CD4-positive, alpha-beta T cell treated with Interleukin-15 for 1 hour (primary cell): ENCODE measurements around the gene CD79B.
"Not testable (repeated sequence)": the region's sequence is repeated elsewhere in the genome, so short reads cannot be mapped to it uniquely, and the experiment has no call there.

Experiments
- DNase-seq: peaks from one replicate; pipeline ENCODE4 v3.0.0-alpha.2; 2020

The CD79B gene

DNA sequence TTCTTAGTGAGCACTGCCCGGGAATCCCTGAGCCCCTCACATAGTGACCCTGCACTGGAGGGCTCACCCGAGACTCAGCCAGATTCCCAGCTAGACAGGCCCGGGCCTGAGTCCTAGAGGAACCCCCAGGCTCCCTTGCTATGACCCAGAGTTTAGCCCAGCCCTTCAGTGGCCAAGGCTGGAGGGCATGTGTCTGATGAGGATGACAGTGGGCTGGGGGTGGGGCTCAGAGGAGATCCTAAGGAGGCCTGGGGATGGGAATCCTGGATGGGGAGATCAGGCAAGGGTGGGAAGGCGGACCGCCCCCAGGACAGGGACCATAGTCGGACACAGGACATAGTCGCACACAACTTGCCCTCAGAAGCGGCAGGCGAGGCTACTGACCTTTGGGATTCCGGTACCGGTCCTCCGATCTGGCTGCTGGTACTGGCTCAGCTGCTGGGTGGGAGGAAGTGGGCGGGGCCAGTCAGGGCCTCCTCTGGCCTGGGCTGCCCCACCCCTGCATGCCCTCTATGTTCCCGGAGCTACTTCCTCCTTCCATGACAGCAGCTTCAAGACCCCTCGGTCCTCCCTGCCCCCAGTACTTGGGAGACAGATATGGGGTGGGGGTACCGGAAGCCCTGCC lies 1.1 kb downstream of the CD79B start:
- DNase-seq: peak; percentile 78

DNA sequence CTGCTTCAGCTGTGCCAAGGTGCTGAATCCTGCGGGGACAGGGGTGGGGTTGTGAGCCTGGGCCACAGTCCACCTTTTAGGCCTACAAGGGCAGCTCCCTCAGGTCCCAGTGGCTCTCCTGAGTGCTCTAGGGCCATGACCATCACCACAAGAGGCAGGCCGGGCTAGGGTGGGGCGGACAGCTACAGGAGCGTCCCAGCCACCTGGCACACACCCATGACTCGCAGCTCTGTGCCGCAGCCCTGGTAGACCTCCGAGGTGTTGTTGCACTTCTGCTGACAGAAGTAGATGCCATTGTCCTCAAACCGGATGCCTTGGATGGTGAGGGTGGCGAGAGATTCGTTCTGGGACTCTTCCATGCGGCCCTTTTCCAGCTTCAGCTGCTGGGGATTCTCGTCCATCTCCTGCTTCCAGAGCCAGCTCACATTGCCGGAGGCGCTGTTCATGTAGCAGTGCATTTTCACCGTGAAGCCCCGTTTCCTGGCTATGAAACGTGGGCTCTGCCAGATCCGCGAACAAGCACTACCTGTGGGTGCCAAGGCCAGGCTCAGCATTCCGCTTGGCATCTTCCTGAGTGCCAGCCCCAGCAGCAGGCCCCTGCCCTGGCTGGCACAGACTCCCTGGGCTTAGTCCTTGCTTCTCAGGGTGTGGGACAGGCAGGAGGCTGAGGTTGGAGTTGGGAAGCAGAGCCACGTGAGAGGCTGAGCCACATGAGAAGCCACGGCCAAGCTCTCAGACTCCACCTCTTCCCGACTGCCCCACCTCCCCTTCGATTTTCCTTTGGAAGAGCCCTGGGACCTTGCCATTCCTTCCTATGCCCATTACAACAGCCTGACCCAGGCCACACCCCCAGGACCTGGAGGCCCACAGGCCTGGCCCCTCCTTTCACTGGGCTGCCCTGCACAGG lies 2.0 kb downstream of the CD79B start:
- DNase-seq: no peak

DNA sequence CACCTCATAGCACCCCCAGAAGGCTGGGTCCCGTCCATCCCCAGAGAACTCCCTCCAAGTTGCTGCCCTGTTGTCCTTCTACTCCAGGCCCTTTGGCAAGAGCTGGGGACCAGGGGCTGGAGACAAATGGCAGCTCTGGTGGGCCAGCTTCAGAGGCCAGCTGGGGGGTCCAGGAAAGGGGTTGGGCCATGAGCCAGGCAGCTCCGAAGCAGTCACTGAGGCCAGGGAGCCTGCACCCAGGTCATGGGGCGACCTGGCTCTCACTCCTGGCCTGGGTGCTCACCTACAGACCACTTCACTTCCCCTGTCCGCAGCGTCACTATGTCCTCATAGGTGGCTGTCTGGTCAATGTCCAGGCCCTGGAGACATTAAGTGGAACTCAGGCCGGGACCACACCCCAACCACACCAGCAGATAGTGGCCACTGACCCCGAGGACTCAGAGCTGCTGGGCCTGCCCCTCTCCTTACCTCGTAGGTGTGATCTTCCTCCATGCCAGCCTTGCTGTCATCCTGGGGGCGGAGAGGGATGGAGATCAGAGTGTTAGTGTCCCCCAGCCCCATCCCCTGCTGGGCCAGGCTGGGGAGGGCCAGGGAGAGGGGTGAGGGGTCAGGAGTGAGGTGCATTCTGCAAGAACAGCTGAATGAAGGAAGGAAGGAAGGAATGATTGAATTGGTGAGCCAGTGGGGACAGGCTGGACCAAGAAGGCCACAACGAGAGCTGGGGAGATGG lies 3.0 kb downstream of the CD79B start:
- DNase-seq: no peak

DNA sequence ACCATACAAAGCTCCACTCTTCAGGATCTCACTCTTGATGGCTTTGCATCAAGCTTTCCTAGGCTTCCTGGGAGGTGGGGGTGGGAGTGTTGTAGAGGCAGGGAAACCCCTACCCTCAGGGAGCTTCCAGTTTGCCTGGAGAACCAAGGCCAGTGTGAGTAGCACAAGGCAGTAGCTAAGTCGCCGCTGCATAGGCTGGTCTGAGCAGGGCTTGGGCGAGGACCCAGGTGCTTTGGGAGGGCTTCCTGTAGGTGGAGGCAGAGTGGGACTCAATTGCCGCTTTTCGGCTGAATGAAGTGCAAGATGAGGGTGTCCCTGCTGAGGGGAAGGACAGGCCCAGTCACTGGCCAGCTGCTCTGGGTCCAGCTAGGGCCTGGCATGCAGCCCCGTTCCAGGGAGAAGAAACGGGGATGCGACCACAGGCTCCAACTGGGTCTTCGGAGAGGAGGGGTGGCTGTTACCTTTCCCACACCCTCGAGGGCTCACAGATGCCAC lies 3.9 kb downstream of the CD79B start:
- DNase-seq: no peak

DNA sequence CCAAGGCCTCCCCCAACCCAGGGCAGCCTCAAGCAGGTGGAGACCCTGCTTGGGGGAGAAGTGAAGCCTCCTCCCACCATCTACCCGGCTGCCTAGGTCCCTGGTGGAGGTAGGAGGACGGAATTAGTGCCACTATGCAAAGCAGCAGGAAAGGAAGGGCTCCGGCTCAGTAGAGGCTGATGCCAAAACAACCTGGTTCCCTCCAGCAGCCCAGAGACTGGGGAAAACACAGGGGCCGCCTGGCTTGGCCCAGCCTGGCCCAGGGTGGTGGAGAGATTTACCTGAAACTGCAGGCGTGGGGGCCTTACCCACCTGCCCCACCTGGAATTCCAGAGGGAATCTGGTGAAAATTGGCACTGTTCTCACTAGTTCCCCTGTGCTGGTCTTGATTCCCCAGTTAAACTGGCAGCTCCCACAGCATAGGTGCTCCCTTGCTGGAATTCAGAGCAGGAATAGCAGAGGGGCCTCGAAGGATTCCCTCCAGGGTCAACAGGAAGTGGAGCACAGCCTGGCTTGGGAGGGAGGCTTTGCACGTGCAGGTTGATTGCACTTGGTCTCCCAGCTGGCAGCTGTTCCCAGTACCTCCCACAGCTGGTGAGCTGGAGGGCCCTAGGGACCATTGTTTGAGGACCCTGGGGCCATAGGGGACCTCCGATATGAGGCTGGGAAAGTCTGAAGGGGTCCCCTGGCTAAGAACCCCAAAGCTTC lies 4.5 kb downstream of the CD79B start:
- no peak for DNase-seq

DNA sequence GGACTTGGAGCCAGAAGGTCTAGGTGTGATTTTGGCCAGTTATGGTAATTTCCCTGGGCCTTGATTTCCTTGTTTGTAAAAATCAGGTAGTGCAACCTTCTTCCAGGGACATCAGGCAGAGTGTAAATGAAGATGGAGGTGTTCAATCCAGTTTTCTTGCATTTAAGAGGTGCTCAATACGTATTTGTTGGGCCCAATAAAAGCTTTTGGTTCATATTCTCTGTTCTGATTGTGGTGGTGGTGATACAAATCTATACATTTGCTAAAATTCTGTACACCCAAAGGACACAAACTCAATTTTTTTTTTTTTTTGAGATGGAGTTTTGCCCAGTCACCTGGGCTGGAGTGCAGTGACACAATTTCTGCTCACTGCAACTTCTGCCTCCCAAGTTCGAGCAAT lies 6.0 kb downstream of the CD79B start:
- no peak for DNase-seq

DNA sequence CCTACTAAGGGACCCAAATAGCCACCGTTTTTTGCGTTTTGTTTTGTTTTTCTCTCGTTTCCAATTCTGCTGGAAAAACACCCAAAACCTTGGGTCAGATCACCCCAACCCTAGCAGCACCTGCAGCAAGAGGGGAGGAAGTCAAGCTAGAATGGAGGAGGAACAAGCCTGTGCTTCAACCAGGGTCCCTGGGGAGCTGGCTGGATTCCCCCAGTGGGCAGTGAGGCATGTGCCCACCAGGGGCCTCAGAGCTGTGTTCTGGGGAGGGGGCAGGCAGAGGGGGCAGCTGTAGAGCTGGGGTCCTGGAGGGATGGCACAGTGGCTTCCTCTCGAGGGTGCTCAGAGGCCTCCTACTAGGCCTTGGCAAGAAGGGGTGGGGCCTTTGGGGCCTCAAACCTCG lies 6.5 kb downstream of the CD79B start:
- peak; percentile 71 for DNase-seq

DNA sequence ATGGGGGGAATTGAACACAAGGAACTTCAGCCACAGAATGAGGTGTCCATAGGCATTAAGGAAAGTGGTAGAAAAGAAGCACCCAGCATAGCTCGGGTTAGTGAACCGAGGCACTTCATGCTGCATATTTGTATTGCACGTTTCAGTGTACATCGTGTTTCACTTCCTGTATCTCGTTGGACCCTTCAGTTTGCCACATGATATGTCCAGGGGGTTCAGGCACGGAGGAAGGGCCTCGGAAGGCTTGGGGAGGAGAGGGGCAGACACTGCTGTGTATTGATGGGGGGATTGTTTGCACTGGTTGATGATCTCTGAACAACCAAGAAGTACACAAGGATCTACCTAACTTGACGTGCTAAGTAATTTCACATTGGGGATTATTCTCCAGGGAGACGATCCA lies 9.7 kb downstream of the CD79B start:
- peak; percentile 32 for DNase-seq

DNA sequence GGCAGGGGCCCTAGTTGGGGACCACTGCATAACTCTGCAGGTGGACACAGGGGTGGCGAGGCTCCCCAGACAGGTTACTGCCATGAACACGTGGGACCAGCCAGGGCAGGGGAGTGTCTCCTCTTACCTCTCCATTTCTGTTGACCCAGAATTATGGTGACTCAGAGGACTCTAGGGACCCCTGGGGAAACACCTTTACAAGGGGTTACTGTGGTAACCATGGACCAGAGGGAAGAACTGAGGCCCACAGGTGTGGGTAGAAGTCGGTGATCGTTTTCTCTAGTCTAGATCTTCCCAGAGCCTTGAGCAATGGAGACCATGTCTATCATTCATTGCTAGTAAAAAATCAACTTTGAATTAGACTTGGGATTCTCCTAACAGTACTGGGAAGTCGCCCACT lies 11.4 kb downstream of the CD79B start:
- peak; percentile 46 for DNase-seq

DNA sequence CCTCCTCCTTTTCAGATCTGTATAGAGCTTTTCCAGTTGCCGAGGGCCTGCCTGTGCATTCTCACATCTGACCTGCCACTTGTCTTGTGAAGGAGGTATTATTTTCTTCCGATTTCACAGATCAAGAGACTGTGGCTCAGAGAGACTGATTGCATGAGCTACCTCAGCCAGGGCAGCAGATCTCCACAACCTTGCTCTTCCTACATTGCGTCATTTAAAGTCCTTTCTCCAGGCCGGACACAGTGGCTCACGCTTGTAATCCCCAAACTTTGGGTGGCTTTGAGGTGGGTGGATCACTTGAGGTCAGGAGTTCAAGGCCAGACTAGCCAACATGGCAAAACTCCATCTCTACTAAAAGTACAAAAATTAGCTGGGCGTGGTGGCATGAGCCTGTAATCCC lies 12.1 kb downstream of the CD79B start:
- DNase-seq: not testable (repeated sequence)

DNA sequence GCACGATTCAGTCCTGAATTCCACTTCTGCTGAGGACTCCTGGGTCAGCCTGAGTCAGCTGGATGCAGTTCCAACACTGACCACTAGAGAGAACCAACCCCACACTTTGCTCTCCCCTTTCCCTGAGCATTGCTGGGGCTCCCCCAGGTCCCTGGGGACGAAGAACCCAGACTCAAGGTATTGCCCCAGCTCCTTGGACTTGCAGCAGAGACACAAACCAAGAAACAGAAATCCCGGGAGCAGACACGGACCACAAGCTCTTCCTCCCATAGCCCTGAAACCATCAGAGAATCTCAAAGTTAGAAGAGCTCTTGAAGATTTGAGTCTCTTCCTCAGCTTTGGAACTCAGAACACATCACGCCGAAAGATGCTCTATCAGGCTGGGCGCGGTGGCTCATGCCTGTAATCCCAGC lies 12.8 kb downstream of the CD79B start:
- peak; percentile 79 for DNase-seq

DNA sequence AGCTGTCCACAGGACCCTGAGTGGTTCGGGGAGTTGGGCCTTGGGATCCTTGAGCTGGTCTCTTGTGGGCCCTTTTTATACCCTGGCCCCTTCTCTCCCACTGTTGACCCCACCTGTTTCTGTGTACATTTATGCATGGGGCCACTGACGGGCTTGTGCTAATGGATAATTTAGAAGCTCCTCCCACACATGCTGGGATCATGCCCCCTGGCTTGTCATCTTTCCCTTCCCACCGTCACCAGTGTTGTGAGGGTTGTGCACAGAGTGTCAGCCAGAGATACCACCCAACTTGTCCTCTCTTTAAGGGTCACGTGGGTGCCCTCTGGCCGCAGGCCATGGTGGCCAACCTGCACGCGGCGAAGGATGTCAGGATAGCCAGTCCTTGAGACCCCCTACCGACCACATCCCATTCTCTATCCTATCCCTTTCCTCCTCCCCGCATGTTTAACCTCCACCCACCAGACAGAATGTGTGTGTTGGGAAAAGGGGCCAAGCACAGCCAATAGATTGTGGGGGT lies 13.3 kb downstream of the CD79B start, which contains the start of gene GH1:
GH1 (minus strand) TSS at position 51 of the 517 bp plus-strand sequence. CDS start 63 bp downstream, outside the sequence.
- not testable (repeated sequence) for DNase-seq

DNA sequence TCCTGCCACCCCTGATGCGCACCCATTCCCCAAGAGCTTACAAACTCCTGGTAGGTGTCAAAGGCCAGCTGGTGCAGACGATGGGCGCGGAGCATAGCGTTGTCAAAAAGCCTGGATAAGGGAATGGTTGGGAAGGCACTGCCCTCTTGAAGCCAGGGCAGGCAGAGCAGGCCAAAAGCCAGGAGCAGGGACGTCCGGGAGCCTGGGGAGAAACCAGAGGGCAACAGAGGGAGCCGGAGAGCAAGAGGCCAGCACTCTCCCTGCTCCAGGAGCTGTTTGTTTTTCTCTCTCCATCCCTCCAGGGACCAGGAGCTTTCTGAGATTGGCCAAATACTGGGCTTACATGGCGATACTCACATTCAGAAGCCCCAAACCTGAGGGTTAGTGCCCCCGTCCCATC lies 13.8 kb downstream of the CD79B start:
- DNase-seq: no peak

DNA sequence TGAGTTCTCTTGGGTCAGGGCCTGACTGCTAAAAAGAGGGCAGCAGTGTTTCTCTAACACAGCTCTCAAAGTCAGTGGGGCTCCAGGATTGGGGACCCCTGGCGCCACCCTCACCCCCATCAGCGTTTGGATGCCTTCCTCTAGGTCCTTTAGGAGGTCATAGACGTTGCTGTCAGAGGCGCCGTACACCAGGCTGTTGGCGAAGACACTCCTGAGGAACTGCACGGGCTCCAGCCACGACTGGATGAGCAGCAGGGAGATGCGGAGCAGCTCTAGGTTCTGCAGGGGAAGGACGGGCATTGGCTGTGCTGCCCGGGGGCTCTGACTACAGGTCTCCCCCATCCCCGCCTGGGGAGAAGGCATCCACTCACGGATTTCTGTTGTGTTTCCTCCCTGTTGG lies 14.5 kb downstream of the CD79B start:
- DNase-seq: no peak

DNA sequence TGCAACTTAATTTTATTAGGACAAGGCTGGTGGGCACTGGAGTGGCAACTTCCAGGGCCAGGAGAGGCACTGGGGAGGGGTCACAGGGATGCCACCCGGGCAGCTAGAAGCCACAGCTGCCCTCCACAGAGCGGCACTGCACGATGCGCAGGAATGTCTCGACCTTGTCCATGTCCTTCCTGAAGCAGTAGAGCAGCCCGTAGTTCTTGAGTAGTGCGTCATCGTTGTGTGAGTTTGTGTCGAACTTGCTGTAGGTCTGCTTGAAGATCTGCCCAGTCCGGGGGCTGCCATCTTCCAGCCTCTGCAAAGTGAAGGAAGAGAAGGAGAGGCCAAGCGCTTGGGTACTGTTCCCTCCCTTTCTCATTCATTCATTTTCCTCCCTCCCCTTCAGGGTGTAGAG lies 14.9 kb downstream of the CD79B start:
- DNase-seq: not testable (repeated sequence)

DNA sequence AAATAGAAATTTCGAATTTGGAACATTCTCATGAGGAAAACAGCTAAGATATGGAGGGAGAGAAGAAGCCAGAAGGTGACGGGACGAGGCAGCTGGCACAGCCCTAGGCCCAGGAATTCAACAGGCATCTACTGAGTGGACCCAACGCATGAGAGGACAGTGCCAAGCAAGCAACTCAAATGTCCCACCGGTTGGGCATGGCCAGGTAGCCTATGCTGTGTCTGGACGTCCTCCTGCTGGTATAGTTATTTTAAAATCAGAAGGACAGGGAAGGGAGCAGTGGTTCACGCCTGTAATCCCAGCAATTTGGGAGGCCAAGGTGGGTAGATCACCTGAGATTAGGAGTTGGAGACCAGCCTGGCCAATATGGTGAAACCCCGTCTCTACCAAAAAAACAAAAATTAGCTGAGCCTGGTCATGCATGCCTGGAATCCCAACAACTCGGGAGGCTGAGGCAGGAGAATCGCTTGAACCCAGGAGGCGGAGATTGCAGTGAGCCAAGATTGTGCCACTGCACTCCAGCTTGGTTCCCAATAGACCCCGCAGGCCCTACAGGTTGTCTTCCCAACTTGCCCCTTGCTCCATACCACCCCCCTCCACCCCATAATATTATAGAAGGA lies 15.5 kb downstream of the CD79B start:
- DNase-seq: no peak

DNA sequence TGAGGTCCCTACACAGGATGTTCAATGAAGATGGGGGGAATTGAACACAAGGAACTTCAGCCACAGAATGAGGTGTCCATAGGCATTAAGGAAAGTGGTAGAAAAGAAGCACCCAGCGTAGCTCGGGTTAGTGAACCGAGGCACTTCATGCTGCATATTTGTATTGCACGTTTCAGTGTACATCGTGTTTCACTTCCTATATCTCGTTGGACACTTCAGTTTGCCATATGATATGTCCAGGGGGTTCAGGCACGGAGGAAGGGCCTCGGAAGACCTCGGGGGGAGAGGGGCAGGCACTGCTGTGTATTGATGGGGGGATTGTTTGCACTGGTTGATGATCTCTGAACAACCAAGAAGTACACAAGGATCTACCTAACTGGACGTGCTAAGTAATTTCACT lies 16.4 kb downstream of the CD79B start:
- not testable (repeated sequence) for DNase-seq

DNA sequence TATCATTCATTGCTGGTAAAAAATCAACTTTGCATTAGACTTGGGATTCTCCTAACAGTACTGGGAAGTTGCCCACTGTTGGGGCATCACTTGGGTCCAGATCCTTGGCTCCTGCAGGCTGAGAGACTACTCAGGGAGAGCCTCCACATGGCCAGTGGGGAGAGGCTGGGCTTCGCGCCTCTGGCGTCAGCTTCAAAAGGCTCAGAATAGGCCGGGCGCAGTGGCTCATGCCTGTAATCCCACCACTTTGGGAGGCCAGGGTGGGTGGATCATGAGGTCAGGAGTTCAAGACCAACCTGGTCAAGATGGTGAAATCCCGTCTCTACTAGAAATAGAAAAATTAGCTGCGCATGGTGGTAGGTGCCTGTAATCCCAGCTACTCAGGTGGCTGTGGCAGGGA lies 17.7 kb downstream of the CD79B start:
- DNase-seq: no peak

DNA sequence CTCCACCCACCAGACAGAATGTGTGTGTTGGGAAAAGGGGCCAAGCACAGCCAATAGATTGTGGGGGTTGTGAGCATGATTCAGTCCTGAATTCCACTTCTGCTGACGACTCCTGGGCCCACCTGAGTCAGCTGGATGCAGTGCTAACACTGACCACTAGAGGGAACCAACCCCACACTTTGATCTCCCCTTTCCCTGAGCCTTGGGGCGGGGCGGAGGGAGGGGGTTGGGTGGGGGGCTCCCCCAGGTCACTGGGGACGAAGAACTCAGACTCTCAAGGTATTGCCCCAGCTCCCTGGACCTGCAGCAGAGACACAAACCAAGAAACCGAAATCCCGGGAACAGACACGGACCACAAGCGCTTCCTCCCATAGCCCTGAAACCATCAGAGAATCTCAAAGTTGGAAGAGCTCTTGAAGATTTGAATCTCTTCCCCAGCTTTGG lies 20.5 kb downstream of the CD79B start:
- peak; percentile 39 for DNase-seq

DNA sequence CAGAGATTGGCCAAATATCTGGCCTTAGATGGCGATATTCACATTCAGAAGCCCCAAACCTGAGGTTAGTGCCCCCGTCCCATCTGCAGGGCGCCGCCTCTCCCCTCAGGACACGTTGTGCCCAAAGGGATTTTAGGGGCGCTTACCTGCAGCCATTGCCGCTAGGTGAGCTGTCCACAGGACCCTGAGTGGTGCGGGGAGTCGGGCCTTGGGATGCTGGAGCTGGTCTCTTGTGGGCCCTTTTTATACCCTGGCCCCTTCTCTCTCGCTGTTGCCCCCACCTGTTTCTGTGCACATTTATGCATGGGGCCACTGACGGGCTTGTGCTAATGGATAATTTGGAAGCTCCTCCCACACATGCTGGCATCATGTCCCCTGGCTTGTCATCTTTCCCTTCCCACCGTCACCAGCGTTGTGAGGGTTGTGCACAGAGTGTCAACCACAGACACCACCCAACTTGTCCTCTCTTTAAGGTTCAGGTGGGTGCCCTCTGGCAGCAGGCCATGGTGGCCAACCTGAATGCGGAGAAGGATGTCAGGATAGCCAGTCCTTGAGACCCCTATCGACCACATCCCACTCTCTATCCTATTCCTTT lies 21.0 kb downstream of the CD79B start, which contains the start of gene CSHL1:
CSHL1 (minus strand) TSS at position 218 of the 595 bp plus-strand sequence; CDS start at position 156, 62 bp downstream.
- no peak for DNase-seq

DNA sequence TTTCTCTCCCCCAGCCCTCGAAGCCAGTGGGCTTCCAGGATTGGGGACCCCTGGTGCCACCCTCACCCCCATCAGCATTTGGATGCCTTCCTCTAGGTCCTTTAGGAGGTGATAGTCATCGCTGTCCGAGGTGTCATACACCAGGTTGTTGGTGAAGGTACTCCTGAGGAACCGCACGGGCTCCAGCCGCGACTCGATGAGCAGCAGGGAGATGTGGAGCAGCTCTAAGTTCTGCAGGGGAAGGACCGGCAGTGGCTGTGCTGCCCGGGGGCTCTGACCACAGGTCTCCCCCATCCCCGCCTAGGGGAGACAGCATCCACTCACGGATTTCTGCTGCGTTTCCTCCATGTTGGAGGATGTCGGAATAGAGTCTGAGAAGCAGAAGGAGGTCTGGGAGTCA lies 22.0 kb downstream of the CD79B start:
- no peak for DNase-seq
